Thyroid gland (tissue), 4 donors: Measurements from ENCODE around the gene MR1.

Source experiments
- POLR2A ChIP-seq, 2 donors: fragments of 450-650 bp; IDR thresholded peaks; one replicate each; pipeline ENCODE4 v1.6.1; 2017; ENCODE audit warnings: antibody characterized with exemption in 2 of 2, mild to moderate bottlenecking in 2 of 2, moderate library complexity in 1 of 2
- TF ChIP-seq, protein P1 (sequence below), 6 experiments: fragments of 200-600 bp in 3 of 6; fragments of 450-650 bp in 3 of 6; sonication (generic) in 3 of 6; IDR thresholded peaks; one replicate each; pipeline ENCODE4 v1.5.1; 2016 to 2019; ENCODE audit warnings: antibody characterized with exemption in 6 of 6, mild to moderate bottlenecking in 2 of 6, inconsistent platforms in 1 of 6, moderate library complexity in 1 of 6

DNA sequence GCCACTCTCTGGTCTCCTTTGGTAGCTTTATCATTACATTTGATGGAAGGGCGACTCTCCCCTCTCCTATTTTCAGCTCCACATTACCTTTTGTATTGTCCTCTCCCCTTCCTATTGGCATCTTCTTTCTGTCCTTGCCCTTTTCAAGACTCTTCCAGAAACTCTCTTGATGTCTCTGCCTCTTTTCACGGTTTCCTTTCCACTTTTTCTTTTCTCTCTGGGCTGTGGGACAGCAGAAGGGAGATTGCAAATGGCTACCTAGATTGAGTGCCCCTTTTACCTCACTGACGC is 72.2 kb downstream of the MR1 start:
- TF ChIP-seq, protein P1, sequence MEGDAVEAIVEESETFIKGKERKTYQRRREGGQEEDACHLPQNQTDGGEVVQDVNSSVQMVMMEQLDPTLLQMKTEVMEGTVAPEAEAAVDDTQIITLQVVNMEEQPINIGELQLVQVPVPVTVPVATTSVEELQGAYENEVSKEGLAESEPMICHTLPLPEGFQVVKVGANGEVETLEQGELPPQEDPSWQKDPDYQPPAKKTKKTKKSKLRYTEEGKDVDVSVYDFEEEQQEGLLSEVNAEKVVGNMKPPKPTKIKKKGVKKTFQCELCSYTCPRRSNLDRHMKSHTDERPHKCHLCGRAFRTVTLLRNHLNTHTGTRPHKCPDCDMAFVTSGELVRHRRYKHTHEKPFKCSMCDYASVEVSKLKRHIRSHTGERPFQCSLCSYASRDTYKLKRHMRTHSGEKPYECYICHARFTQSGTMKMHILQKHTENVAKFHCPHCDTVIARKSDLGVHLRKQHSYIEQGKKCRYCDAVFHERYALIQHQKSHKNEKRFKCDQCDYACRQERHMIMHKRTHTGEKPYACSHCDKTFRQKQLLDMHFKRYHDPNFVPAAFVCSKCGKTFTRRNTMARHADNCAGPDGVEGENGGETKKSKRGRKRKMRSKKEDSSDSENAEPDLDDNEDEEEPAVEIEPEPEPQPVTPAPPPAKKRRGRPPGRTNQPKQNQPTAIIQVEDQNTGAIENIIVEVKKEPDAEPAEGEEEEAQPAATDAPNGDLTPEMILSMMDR (IDR thresholded peaks at IDR 0.05) = no peak
- TF ChIP-seq POLR2A (IDR thresholded peaks at IDR 0.05) = no peak
